ENCODE data around the gene SLC28A3.

SLC28A3 gene

GRCh38 chr9:84258371-84258770, 82.2 kb downstream of the SLC28A3 start:
- TF ChIP-seq, protein P1, sequence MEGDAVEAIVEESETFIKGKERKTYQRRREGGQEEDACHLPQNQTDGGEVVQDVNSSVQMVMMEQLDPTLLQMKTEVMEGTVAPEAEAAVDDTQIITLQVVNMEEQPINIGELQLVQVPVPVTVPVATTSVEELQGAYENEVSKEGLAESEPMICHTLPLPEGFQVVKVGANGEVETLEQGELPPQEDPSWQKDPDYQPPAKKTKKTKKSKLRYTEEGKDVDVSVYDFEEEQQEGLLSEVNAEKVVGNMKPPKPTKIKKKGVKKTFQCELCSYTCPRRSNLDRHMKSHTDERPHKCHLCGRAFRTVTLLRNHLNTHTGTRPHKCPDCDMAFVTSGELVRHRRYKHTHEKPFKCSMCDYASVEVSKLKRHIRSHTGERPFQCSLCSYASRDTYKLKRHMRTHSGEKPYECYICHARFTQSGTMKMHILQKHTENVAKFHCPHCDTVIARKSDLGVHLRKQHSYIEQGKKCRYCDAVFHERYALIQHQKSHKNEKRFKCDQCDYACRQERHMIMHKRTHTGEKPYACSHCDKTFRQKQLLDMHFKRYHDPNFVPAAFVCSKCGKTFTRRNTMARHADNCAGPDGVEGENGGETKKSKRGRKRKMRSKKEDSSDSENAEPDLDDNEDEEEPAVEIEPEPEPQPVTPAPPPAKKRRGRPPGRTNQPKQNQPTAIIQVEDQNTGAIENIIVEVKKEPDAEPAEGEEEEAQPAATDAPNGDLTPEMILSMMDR (IDR thresholded peaks at IDR 0.05; ENCODE audit: control insufficient read depth, extremely low read depth, insufficient read depth) = no peak
- H3K4me3 ChIP-seq (ENCODE audit: low read depth, low read length) = no peak overlapping the region
- no peak for DNase-seq (ENCODE audit: low read depth)

DNA sequence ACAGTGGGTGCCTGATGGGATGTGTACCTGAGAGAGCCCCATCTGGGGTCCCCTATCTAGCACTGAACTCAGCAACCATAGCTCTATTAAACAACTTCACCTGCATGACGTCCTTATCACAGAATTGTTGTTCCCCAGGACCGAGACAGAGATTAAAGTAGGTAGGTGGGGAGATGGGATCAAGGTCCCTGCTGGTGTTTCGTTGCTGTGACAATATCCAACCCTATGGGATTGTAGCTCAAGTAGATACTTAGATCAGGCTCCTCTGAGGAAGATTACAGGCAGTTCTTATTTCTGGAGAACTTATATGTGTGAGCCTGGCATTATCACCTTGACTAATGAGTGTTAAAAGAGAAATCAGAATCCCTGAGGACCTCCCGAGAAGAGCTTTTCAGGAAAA, 84.9 kb downstream of the SLC28A3 start:
- no peak overlapping the region for H3K4me3 ChIP-seq (ENCODE audit: low read depth, low read length)
- TF ChIP-seq, protein P1 (IDR thresholded peaks at IDR 0.05; ENCODE audit: control insufficient read depth, extremely low read depth, insufficient read depth) = no peak
- no peak for DNase-seq (ENCODE audit: low read depth)

DNA sequence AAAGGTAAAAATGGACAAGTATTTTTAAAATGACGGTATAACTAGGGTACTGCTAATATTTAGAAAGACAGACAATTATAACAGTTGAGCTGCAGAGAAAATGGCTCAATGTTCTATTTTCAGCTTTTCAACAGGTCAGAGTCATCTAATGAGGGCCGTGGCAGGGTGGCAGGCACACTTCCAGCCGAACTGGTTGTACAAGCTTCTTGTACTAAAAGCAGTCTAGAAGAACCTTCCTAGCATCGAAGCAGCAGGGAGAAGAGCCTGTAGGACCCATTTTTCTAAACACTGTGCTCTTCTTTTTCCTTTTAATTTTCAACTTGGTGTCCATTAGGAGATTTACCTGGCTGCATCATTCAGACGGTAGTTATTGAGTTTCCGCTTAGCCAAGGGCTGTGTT, 85.6 kb downstream of the SLC28A3 start:
- peak overlapping the region; percentile 21; the same call in 1 of the 2 replicates for H3K4me3 ChIP-seq (ENCODE audit: low read depth, low read length)
- peak; percentile 74 for DNase-seq (ENCODE audit: low read depth)
- TF ChIP-seq, protein P1 (IDR thresholded peaks at IDR 0.05; ENCODE audit: control insufficient read depth, extremely low read depth, insufficient read depth) = no peak

- no peak for DNase-seq (ENCODE audit: low read depth)
Observed at GRCh38 chr9:84251921-84252320, 88.6 kb downstream of the SLC28A3 start.

DNA sequence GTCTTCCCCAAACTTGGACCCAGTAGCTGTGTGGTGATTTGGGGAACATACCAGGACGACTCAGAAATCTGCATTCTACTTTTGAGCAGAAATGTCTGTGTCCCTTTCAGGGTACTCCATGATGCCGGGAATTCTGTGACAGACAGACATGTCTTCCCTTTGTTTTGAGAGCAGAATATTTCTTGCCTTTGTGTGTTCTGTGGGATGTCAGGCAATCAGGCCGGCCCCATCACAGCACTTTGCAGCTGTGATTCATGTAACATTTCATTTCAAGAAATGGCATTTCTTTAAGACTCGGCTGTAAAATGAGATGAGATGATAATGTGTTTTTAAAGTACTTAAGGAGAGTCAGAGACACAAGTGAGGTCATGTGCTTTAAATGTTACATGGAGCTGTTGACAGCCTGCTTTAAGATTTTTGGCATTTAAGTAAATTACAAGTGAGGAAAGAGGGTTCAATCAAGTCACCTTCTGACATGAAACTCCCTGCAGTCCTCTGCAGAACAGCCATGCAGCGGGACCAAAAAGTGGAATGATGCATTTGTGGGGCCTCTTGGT, 98.7 kb downstream of the SLC28A3 start:
- TF ChIP-seq, protein P1 (IDR thresholded peaks at IDR 0.05; ENCODE audit: control insufficient read depth, extremely low read depth, insufficient read depth) = no peak
- H3K4me3 ChIP-seq (ENCODE audit: low read depth, low read length) = no peak overlapping the region
- no peak for DNase-seq (ENCODE audit: low read depth)

More at GRCh38 chr9:84251921-84252320, 88.6 kb downstream of the SLC28A3 start:
- no peak overlapping the region for H3K4me3 ChIP-seq (ENCODE audit: low read depth, low read length)
- TF ChIP-seq, protein P1 (IDR thresholded peaks at IDR 0.05; ENCODE audit: control insufficient read depth, extremely low read depth, insufficient read depth) = no peak

- TF ChIP-seq, protein P1 (IDR thresholded peaks at IDR 0.05; ENCODE audit: control insufficient read depth, extremely low read depth, insufficient read depth) = no peak
- DNase-seq (ENCODE audit: low read depth) = no peak
Observed at GRCh38 chr9:84239343-84239742, 101.2 kb downstream of the SLC28A3 start.

DNA sequence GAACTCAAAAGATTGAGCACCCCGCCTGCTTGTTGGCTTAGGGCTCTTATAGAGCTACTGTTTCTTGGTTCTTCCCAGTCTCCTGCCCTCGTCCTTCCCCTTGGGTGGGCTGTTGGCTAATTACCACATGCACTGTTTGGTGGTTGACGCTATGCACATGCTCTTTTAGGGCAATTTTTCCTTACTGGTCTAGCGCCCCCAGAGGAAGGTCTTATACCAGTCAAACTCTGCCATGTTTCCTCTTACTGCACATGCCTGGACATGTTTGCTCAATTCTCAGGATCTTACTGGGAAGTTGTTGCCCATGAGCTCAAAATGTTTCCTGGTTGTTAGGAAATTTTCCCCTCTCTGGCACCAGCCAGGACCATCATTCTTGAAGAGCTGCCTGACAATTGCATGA, 101.9 kb downstream of the SLC28A3 start:
- DNase-seq (ENCODE audit: low read depth) = no peak
- H3K4me3 ChIP-seq (ENCODE audit: low read depth, low read length) = no peak overlapping the region
- TF ChIP-seq, protein P1 (IDR thresholded peaks at IDR 0.05; ENCODE audit: control insufficient read depth, extremely low read depth, insufficient read depth) = peak; percentile 40

More at GRCh38 chr9:84239343-84239742, 101.2 kb downstream of the SLC28A3 start:
- no peak overlapping the region for H3K4me3 ChIP-seq (ENCODE audit: low read depth, low read length)
